ENCODE results near the gene NEURL3. TPM values are rescaled to one million over a fixed set of nuclear protein-coding genes. Genes with fewer than 3 reads are reported as not detected.

NEURL3 gene
- total RNA-seq, 4 donors from 2014 or later: 0.40 TPM; not detected in 3

DNA sequence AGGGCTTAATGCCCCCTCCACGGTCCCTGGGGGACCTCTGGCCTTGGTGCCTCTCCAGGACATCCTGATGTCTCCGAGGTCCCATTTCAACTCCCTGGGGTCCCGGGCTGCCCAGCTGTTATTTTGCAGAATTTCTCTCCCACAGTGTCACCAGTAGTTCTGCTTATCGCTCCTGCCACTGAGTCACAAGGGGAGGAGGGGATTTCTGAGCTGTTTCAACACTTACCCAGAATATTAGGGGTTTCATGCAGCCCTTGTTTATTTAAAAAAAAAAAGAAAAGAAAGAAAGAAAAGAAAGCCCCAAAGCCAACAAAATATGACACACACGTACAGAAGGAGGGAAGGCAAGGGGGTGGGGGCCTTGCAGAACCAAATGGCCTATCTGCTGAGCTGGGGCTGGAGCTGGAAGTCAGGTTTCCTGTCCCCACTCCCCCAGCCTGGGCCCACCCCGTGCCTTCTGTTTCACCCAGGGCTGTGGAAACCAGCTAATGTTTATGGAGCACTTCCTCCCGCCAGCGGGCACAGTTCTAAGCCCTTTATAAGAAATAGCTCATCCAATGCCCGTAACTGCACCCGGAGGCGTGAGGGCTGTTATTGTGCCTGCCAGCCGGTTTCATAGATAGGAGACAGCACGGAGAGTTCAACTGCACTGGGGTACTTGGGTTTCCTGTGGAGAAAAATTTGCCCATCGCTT is 23.0 kb upstream of the NEURL3 start:
- H3K4me1 ChIP-seq: peaks cover 15 to 50% of the 10 kb centered on the region in 2 donors
- peak overlapping the region; percentile 41 to 80 (median 66) for H3K27ac ChIP-seq
- DNase-seq: peak in 1 of 2 donors; percentile 23
- TF ChIP-seq, protein P1, sequence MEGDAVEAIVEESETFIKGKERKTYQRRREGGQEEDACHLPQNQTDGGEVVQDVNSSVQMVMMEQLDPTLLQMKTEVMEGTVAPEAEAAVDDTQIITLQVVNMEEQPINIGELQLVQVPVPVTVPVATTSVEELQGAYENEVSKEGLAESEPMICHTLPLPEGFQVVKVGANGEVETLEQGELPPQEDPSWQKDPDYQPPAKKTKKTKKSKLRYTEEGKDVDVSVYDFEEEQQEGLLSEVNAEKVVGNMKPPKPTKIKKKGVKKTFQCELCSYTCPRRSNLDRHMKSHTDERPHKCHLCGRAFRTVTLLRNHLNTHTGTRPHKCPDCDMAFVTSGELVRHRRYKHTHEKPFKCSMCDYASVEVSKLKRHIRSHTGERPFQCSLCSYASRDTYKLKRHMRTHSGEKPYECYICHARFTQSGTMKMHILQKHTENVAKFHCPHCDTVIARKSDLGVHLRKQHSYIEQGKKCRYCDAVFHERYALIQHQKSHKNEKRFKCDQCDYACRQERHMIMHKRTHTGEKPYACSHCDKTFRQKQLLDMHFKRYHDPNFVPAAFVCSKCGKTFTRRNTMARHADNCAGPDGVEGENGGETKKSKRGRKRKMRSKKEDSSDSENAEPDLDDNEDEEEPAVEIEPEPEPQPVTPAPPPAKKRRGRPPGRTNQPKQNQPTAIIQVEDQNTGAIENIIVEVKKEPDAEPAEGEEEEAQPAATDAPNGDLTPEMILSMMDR (IDR thresholded peaks at IDR 0.05): no peak
- TF ChIP-seq POLR2A (IDR thresholded peaks at IDR 0.05): no peak
- peak overlapping the region in 1 of 3 donors; percentile 43 for H3K4me3 ChIP-seq (replicated peaks in 1 of 3)
- WGBS, 2 donors: 61 to 67% methylated on average over 14 of the region's 14 CpGs
- intact Hi-C loops (cut with DNase I): loop anchor here (10.0 kb wide), 1 partner anchor 277 kb away; no protein-coding TSS in a partner anchor
- no peaks in the 10 kb centered on the region for H3K9me3 ChIP-seq
- H3K27me3 ChIP-seq: no peaks in the 10 kb centered on the region
- H3K36me3 ChIP-seq: no peaks in the 10 kb centered on the region

DNA sequence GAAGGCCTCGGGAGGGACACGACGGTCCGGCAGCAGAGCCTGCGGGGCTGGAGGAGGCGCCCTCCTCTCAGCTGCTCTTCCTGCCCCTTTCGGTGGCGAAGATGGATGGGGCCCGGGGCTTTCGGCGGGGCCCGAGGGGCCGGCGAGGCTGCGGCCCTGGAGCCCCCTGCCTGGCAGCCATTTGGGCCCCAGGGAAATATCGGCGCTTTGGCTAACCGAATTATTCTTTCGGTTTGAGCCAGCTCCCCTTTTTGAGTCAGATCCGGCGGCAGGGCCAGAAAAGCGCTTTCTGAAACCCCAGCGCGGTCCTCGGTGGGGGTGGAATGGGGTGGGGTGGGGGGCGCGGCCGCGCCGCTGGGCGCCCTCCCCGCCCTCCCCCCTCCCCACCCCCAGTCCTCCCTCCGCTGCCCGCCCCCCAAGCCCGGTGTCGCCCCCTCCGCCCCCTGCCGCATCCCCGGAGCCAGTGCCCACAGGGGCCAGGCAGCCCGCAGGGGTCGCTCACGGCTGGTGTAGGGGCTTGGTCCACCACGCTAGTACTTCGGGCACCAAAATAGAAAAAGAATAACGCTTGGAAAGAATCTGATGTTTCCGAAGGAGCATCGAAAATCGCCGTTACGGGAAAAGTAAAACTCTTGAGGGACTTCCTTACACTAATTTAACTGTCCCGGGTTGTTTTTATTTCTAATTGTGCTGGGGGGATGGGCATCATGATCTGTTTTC is 22.3 kb upstream of the NEURL3 start:
- Histone ChIP-seq H3K4me3 (replicated peaks in 1 of 3) (peak overlapping the region in 2 of 3 donors; percentile 36 to 43), H3K27me3 (no peaks in the 10 kb centered on the region), H3K9me3 (no peaks in the 10 kb centered on the region), H3K4me1 (peaks cover 8 to 43% of the 10 kb centered on the region in 2 donors), H3K27ac (peak overlapping the region; percentile 41 to 80 (median 66)), H3K36me3 (no peaks in the 10 kb centered on the region)
- intact Hi-C loops (cut with DNase I): loop anchor here (10.0 kb wide), 1 partner anchor 277 kb away; no protein-coding TSS in a partner anchor
- TF ChIP-seq POLR2A (IDR thresholded peaks at IDR 0.05): no peak
- TF ChIP-seq, protein P1 (IDR thresholded peaks at IDR 0.05): peak in 2 of 6 experiments; percentile 13 to 20
- WGBS, 2 donors: 3 to 5% methylated on average over 15 to 25 of the region's 51 CpGs
- DNase-seq: peak in 1 of 2 donors; percentile 19

DNA sequence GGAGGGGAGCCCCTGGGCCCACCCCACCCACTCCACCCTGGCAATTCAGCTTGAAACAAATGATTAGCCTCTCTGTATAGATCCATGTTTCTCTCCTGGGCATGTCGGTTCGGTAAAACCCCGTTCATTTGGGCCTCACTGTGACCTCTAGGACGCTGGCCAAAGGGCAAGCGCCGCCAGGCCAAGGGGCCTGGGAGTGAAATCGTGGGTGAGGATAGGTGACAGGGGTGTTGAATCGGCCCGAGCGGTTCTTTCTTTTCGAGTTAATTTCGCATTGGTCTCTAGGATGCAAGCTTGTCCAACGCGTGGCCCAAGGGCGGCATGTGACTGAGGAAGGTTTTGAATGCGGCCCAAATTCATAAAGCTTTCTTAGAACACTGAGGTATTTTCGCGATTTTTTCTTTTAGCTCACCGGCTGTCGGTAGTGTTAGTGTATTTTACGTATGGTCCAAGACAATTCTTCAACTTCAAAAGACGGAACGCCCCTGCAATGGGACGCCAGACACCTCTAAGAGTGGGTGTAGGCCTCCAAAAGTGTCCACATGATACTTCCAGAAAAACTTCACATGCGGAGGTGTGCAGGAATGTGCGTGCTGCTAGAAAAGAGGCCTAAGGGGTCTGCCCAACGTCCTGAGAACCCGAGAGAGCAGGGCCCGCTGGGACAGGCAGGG is 21.6 kb upstream of the NEURL3 start:
- peak overlapping the region; percentile 41 to 80 (median 66) for H3K27ac ChIP-seq
- 84 to 90% methylated on average over 26 to 28 of the region's 29 CpGs for WGBS, 2 donors

DNA sequence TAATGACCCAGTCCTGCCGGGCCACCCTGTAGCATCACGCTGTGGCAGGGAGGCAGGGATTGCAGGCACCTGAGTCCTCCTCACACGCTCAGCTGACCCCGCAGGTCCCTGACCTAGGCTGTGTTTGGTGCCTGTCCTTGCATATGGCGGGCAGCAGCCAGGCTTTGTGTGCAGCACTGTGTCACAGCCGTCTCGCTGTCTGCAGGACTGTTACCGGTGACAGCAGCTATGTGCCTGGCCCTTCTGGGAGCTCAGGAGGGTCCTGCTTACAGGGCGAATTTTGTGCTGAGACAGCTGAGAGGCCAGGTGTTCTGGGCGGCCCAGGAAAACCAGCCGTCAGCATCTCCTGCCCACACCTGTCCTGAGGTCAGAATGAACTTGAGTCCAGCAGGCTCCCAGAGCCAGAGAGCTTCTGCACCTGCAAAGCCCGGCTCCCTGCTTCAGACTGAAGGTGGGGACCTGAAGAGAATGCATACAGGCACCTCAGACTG is 21.0 kb upstream of the NEURL3 start:
- no peak for DNase-seq
- no peak for TF ChIP-seq POLR2A (IDR thresholded peaks at IDR 0.05)
- TF ChIP-seq, protein P1 (IDR thresholded peaks at IDR 0.05): no peak
- Histone ChIP-seq H3K36me3 (no peaks in the 10 kb centered on the region), H3K4me3 (replicated peaks in 1 of 3) (no peak overlapping the region), H3K4me1 (peaks cover 0 to 31% of the 10 kb centered on the region in 2 donors), H3K9me3 (no peaks in the 10 kb centered on the region), H3K27me3 (no peaks in the 10 kb centered on the region), H3K27ac (no peak overlapping the region)
- intact Hi-C loops (cut with DNase I): loop anchor here (10.0 kb wide), 1 partner anchor 279 kb away; no protein-coding TSS in a partner anchor
- 96 to 98% methylated on average over 4 to 8 of the region's 12 CpGs for WGBS, 2 donors

More for the DNA sequence above, 21.6 kb upstream of the NEURL3 start:
- peaks cover 3 to 37% of the 10 kb centered on the region in 2 donors for H3K4me1 ChIP-seq
- intact Hi-C loops (cut with DNase I): loop anchor here (10.0 kb wide), 1 partner anchor 278 kb away; no protein-coding TSS in a partner anchor
- DNase-seq: no peak
- H3K27me3 ChIP-seq: no peaks in the 10 kb centered on the region
- peak overlapping the region in 2 of 3 donors; percentile 36 to 43 for H3K4me3 ChIP-seq (replicated peaks in 1 of 3)
- TF ChIP-seq, protein P1 (IDR thresholded peaks at IDR 0.05): no peak
- TF ChIP-seq POLR2A (IDR thresholded peaks at IDR 0.05): no peak
- no peaks in the 10 kb centered on the region for H3K36me3 ChIP-seq
- H3K9me3 ChIP-seq: no peaks in the 10 kb centered on the region
